Coronary artery (tissue), 2 donors: ENCODE measurements around the gene UQCC3.

Experiments used
- DNase-seq: peaks from one replicate; pipeline ENCODE4 v3.0.0-alpha.2; 2017; ENCODE audit warnings: low spot score
- H3K27ac ChIP-seq, 2 donors: fragments of 200-600 bp; sonication (generic); one replicate each; pipeline ENCODE4 v1.5.1; 2016 to 2019
- H3K4me3 ChIP-seq: fragments of 200-600 bp; sonication (generic); 2 replicates; pipeline ENCODE4 v1.5.1; 2016; ENCODE audit warnings: mild to moderate bottlenecking, moderate library complexity
- TF ChIP-seq, protein P1 (sequence below): fragments of 200-600 bp; sonication (generic); IDR thresholded peaks from one replicate; pipeline ENCODE4 v1.5.1; 2019; ENCODE audit warnings: antibody characterized with exemption

Gene UQCC3

DNA sequence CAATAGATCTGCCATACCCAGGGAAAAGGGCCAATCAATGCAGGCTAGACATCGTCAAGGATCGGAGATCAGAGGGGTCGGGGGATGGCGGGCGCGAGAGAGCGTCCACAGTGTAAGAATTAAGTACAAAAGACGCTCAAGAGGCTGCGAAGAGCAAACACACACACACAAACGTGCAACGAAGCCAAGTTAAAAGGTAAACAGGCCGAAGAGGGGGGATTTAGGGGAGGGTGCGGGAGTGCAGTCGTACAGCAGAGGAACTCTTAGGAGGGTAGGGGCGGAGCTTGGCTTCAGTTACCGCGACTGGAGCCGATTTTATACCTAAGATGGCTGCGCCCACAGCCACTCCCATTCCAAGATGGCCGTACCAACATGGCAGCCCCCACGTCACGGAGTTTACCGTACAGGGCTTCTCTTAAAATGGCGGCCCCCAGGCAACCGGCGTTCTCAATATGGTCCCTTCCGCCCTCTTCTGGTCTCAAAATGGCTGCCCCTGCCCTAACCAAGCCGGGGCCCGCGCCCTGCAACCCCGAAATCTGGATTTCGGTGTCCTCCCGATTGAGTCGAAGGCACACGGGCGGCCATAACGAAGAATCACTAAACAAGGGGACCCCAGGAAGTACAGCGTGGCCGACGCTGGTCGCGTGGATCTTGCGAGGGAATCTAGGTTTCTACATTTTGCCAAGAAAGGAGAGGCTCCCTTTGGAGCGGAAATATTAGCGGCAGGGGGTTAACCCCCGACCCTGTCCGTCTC lies 38.0 kb downstream of the UQCC3 start:
- Histone ChIP-seq H3K4me3 (peak overlapping the region; percentile 78), H3K27ac (peak overlapping the region; percentile 88 to 93)
- TF ChIP-seq, protein P1, sequence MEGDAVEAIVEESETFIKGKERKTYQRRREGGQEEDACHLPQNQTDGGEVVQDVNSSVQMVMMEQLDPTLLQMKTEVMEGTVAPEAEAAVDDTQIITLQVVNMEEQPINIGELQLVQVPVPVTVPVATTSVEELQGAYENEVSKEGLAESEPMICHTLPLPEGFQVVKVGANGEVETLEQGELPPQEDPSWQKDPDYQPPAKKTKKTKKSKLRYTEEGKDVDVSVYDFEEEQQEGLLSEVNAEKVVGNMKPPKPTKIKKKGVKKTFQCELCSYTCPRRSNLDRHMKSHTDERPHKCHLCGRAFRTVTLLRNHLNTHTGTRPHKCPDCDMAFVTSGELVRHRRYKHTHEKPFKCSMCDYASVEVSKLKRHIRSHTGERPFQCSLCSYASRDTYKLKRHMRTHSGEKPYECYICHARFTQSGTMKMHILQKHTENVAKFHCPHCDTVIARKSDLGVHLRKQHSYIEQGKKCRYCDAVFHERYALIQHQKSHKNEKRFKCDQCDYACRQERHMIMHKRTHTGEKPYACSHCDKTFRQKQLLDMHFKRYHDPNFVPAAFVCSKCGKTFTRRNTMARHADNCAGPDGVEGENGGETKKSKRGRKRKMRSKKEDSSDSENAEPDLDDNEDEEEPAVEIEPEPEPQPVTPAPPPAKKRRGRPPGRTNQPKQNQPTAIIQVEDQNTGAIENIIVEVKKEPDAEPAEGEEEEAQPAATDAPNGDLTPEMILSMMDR, result no peak

DNA sequence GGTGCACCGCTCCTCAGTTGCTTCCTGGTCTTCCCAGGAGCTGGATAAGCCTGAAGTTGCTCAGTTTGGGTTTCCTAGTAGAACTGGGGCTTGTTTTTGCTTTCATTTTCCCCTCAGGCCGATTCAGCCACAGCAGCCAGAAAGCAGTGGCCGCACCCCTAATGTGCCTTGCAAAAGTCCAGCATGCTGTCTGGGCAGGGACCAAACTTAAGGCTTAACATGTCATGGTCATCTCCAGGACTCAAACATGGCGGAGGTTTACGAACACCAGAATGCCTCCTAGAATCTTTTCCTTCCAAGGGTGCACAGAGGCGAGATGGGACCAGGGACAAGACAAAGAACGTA lies 38.5 kb downstream of the UQCC3 start:
- peak overlapping the region; percentile 78 for H3K4me3 ChIP-seq
- TF ChIP-seq, protein P1, result no peak
- H3K27ac ChIP-seq, result peak overlapping the region; percentile 88 to 93
- DNase-seq, result peak; percentile 75

More for the DNA sequence above, 38.0 kb downstream of the UQCC3 start:
- DNase-seq, result peak; percentile 98

DNA sequence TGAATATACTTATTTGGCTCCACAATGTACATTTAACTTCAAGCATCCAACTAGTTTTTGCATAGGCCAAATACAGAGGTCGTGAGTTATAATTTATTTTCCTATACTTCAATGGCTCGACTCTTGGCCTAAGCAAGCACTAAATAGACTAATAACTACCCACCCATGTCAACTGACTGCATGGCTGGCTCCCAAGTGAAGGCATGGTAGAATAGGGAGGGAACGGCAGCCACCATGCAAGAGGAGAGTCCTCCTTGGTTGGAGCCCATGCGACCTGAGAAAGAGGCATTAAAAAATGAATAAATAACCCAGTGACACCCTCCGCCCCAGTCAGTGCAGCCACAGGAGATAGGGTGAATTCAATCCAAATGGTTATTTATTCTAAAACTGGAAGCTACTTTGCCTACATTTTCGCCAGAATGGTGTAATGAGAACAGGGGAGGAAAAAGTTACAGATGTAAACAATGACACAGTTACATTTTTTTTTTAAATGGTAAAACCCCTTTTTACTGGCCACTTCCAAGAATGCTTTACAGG lies 40.9 kb downstream of the UQCC3 start:
- TF ChIP-seq, protein P1, result no peak
- Histone ChIP-seq H3K27ac (no peak overlapping the region), H3K4me3 (no peak overlapping the region)
- DNase-seq, result no peak

DNA sequence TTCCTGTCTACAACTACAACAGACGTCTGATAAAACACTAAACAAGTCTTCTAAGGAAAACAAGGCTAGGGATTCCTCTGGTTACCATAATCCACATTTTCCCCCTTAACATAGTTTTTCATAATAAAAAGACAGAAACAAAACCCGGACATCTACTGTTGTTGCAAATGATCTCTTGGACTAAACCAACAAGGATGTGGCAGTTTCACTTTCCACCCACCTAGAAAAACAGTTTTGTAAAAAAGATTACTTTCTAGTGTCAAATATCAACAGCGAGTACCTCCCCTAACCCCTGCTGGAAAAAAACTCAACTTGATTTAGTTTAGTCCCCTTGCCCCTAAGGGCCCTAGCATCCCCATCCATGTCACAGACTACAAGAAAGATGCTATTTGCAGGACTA lies 41.4 kb downstream of the UQCC3 start:
- no peak for DNase-seq
- Histone ChIP-seq H3K4me3 (no peak overlapping the region), H3K27ac (no peak overlapping the region)
- TF ChIP-seq, protein P1, result no peak

DNA sequence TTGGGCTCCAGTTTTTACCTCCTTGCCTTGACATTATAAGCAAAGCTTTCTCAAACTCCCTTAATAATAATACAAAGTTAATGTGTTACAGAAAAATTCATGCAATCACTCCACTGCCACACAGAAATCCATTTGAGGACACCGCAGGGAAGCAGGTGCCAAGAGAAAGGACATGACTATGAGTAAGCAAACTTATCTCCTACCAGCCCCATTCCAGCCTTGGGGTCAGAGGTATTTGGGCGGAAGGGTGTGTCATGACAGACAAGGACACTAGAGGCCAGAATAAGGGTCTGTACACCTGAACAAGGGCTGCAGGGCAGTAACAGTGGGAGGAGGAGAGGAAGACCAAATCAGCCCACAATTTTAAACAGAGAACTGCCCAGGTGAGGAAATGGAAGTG lies 41.9 kb downstream of the UQCC3 start:
- Histone ChIP-seq H3K4me3 (no peak overlapping the region), H3K27ac (no peak overlapping the region)
- DNase-seq, result no peak
- TF ChIP-seq, protein P1, result no peak

DNA sequence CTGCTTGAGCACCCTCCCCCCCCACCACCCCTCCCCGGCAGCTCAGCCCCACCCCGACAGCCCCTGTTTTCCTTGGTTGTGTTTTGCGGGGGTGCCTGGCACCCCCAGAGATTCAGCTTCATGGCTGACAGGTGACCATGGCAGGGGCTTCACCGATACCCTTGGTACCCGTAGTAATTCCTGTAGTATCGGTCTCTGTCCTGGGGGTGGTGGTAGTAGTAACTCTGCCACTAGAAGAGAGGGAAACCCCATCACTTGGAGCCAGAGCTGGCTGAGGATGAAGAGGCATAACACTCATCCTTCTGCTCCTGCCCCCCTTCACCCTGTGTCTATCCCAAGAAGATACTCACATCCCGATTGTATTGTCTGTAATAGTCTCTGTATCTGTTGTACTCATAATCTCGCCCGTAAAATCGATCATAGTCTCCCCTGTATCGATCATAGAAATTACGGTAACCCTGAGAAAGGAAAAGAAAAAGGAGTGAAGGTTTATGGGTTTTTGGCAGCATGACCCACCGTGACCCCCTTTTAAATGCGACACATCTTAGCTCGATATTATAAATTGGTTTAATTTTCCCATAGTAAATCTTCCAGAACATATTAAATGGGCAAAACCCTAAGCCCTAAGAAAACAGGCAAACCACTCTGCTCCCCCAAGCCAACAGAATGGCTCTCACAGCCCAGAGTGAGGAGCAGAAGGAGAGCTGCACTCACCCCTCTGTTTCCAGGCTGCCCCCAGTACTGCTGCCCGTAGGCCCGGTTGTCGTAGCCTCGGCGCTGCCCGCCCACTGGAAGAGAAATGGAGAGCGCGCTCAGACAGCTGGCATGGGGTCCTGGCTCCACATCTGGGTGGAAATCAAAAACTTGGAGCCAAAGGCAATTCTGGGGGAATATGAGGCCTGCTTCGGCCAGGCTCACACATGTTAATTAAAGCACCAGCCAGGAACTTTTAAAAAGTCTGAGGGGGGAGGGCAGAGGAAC lies 44.0 kb downstream of the UQCC3 start:
- Histone ChIP-seq H3K27ac (no peak overlapping the region), H3K4me3 (no peak overlapping the region)
- TF ChIP-seq, protein P1, result no peak
- no peak for DNase-seq
